Common myeloid progenitor, CD34-positive (primary cell): ENCODE results near the gene AGER.
A peak's percentile ranks its signal among the peaks of the same experiment; 100 is the strongest.

Experiments
- CTCF ChIA-PET: fragments of 350-600 bp; sonication (Branson Sonifier 250); formaldehyde crosslinking; loops from one replicate; lab custom pipeline; 2021; ENCODE audit warnings: antibody characterized with exemption; lab: Charles Lee
- POLR2A ChIA-PET: fragments of 350-600 bp; sonication (Branson Sonifier 250); formaldehyde crosslinking; loops from one replicate; lab custom pipeline; 2021; ENCODE audit warnings: antibody characterized with exemption; lab: Charles Lee
- DNase-seq, 3 donors: peaks; one replicate each; pipeline versions ENCODE4 v3.0.0 to v3.0.0-alpha.2; 2013
- H3K27ac ChIP-seq, 2 experiments: 1 replicate in 1 of 2; 2 replicates in 1 of 2; pipeline ENCODE4 v1.7.0; 2013; ENCODE audit warnings: inconsistent platforms in 2 of 2, low read length in 2 of 2, mild to moderate bottlenecking in 2 of 2, low read depth in 1 of 2, moderate library complexity in 1 of 2; ENCODE audit not compliant: severe bottlenecking in 2 of 2, insufficient read depth in 1 of 2, poor library complexity in 1 of 2
- H3K27me3 ChIP-seq, 5 experiments: replicated peaks in 2 of 5; 1 replicate in 3 of 5; 2 replicates in 2 of 5; pipeline versions ENCODE4 v1.6.1 to v1.7.0; 2013; ENCODE audit warnings: low read length in 4 of 5, mild to moderate bottlenecking in 2 of 5, moderate library complexity in 2 of 5, inconsistent platforms in 1 of 5; ENCODE audit not compliant: insufficient read depth in 5 of 5, control insufficient read depth in 4 of 5
- H3K36me3 ChIP-seq, 4 experiments: 1 replicate in 2 of 4; 2 replicates in 2 of 4; pipeline versions ENCODE4 v1.6.1 to v1.7.0; 2013; ENCODE audit warnings: low read length in 3 of 4, control low read depth in 1 of 4, mild to moderate bottlenecking in 1 of 4; ENCODE audit not compliant: control insufficient read depth in 4 of 4, insufficient read depth in 4 of 4
- H3K4me1 ChIP-seq, 4 experiments: 1 replicate in 3 of 4; 2 replicates in 1 of 4; pipeline versions ENCODE4 v1.6.1 to v1.7.1; 2013; ENCODE audit warnings: low read length in 3 of 4, mild to moderate bottlenecking in 3 of 4, control low read depth in 1 of 4, inconsistent platforms in 1 of 4, moderate library complexity in 1 of 4; ENCODE audit not compliant: control insufficient read depth in 4 of 4, insufficient read depth in 4 of 4; ENCODE audit errors: control extremely low read depth in 1 of 4
- H3K4me3 ChIP-seq, 7 experiments: 1 replicate in 4 of 7; 2 replicates in 3 of 7; pipeline versions ENCODE4 v1.5.1 to v1.7.0; 2013; ENCODE audit warnings: mild to moderate bottlenecking in 7 of 7, low read length in 6 of 7, moderate library complexity in 6 of 7, inconsistent platforms in 2 of 7, low read depth in 2 of 7, control low read depth in 1 of 7; ENCODE audit not compliant: insufficient read depth in 4 of 7, control insufficient read depth in 1 of 7; ENCODE audit errors: extremely low read depth in 1 of 7
- H3K9me3 ChIP-seq, 5 experiments: 1 replicate in 4 of 5; 2 replicates in 1 of 5; pipeline versions ENCODE4 v1.6.1 to v1.7.1; 2013; ENCODE audit warnings: low read length in 4 of 5, mild to moderate bottlenecking in 2 of 5, inconsistent platforms in 1 of 5, low read depth in 1 of 5, moderate library complexity in 1 of 5; ENCODE audit not compliant: control insufficient read depth in 4 of 5, insufficient read depth in 2 of 5; ENCODE audit errors: control extremely low read depth in 1 of 5
- WGBS: methylation state at CpG from one replicate; pipeline ENCODE4 v1.1.5; 2013; ENCODE audit not compliant: insufficient coverage; 5-methylcytosine and 5-hydroxymethylcytosine counted together

Gene AGER

GRCh38 chr6:32182555-32182981 lies 1.5 kb downstream of the AGER start:
- peak overlapping the region in 1 of 2 experiments; percentile 65 for H3K27ac ChIP-seq
- peaks cover 10 to 59% (median 44%) of the 10 kb centered on the region in 4 experiments for H3K36me3 ChIP-seq
- peaks cover 9 to 39% (median 29%) of the 10 kb centered on the region in 4 experiments for H3K4me1 ChIP-seq
- no peaks in the 10 kb centered on the region for H3K9me3 ChIP-seq
- no peak overlapping the region for H3K4me3 ChIP-seq
- CTCF ChIA-PET, result interaction anchor here (1.1 to 2.3 kb wide), 5 partner anchors 8 to 14 kb away, joined by 3 to 10 read pairs (median 5); partner anchors contain the start of gene GPSM3
- 96% methylated on average over 8 of the region's 10 CpGs for WGBS
- H3K27me3 ChIP-seq, result no peaks in the 10 kb centered on the region
- POLR2A ChIA-PET, result interaction anchor here (0.7 kb wide), 1 partner anchor 8 kb away, joined by 3 read pairs; no protein-coding TSS in a partner anchor
- no peak for DNase-seq

DNA sequence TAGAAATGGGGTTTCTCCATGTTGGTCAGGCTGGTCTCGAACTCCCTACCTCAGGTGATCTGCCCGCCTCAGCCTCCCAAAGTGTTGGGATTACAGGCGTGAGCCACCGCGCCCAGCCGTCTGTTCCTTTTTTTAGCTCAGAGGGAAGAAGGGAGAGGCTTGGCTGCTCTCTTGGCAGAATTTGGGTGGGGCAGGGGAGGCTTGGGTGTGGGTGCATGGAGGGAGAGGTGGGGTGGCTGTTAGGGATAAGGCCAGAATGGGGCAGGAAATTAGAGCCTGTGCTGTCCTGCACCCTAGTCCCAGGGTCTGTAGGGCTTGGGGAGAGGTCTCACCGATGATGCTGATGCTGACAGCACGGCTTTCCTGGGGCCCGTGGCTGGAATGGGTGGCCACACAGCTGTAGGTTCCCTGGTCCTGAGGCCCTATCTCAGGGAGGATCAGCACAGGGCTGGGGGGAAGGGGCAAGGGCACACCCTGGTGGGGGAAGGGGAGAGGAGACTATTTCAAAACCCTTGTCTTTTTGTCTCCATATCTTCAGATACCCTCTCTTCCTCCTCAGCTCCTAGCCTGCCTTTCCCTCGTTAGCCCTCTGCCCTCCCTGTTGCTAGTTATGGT lies 2.0 kb downstream of the AGER start:
- Histone ChIP-seq H3K4me1 (peaks cover 10 to 39% (median 29%) of the 10 kb centered on the region in 4 experiments), H3K27ac (peak overlapping the region in 1 of 2 experiments; percentile 65), H3K9me3 (no peaks in the 10 kb centered on the region), H3K4me3 (no peak overlapping the region), H3K27me3 (no peaks in the 10 kb centered on the region), H3K36me3 (peaks cover 10 to 54% (median 40%) of the 10 kb centered on the region in 4 experiments)
- ChIA-PET CTCF (interaction anchor here (0.6 to 2.3 kb wide), 6 partner anchors 9 to 52 kb away, joined by 3 to 10 read pairs (median 4); partner anchors contain the start of gene GPSM3), POLR2A (interaction anchor here (1.1 kb wide), 1 partner anchor 13 kb away, joined by 3 read pairs; no protein-coding TSS in a partner anchor)
- WGBS, result 95% methylated on average over 8 of the region's 10 CpGs
- no peak for DNase-seq

GRCh38 chr6:32181148-32181702 lies 2.8 kb downstream of the AGER start:
- 92% methylated on average over 8 of the region's 15 CpGs for whole genome bisulfite sequencing
- no peaks in the 10 kb centered on the region for H3K27me3 ChIP-seq
- H3K4me1 ChIP-seq, result peaks cover 16 to 39% (median 30%) of the 10 kb centered on the region in 4 experiments
- peaks cover 10 to 46% (median 33%) of the 10 kb centered on the region in 4 experiments for H3K36me3 ChIP-seq
- no peak overlapping the region for H3K4me3 ChIP-seq
- no peak for DNase-seq
- peak overlapping the region in 1 of 2 experiments; percentile 25 for H3K27ac ChIP-seq
- H3K9me3 ChIP-seq, result no peaks in the 10 kb centered on the region
- ChIA-PET CTCF (interaction anchor here (1.4 kb wide), 1 partner anchor 13 kb away, joined by 4 read pairs; no protein-coding TSS in a partner anchor), POLR2A (interaction anchor here (1.1 kb wide), 1 partner anchor 14 kb away, joined by 3 read pairs; no protein-coding TSS in a partner anchor)

GRCh38 chr6:32179766-32180405 lies 4.2 kb downstream of the AGER start:
- H3K27me3 ChIP-seq, result no peaks in the 10 kb centered on the region
- peak overlapping the region in 2 of 7 experiments; percentile 90 to 92 for H3K4me3 ChIP-seq
- CTCF ChIA-PET, result interaction anchor here (1.2 to 2.1 kb wide), 6 partner anchors 9 to 61 kb away, joined by 3 to 13 read pairs (median 6); partner anchors contain the start of gene GPSM3
- no peak overlapping the region for H3K27ac ChIP-seq
- H3K9me3 ChIP-seq, result no peaks in the 10 kb centered on the region
- POLR2A ChIA-PET, result interaction anchor here (1.1 to 1.5 kb wide), 3 partner anchors 9 to 13 kb away, joined by 3 to 6 read pairs (median 5); partner anchors contain the start of genes GPSM3 and PBX2
- WGBS, result 87% methylated on average over 9 of the region's 10 CpGs
- peaks cover 21 to 47% (median 41%) of the 10 kb centered on the region in 4 experiments for H3K4me1 ChIP-seq
- no peak for DNase-seq
- peaks cover 10 to 41% (median 31%) of the 10 kb centered on the region in 4 experiments for H3K36me3 ChIP-seq

- H3K9me3 ChIP-seq, result no peaks in the 10 kb centered on the region
- H3K27ac ChIP-seq, result peak overlapping the region; percentile 88 to 95
- no peak for DNase-seq
- H3K4me1 ChIP-seq, result peaks cover 21 to 56% (median 44%) of the 10 kb centered on the region in 4 experiments
- peak overlapping the region; percentile 70 to 94 (median 90) for H3K4me3 ChIP-seq
- POLR2A ChIA-PET, result interaction anchor here (0.9 to 1.5 kb wide), 4 partner anchors 10 to 221 kb away, joined by 3 to 6 read pairs (median 6); partner anchors contain the start of genes GPSM3 and PBX2
- no peaks in the 10 kb centered on the region for H3K27me3 ChIP-seq
- 5% methylated on average over 13 of the region's 24 CpGs for WGBS
- H3K36me3 ChIP-seq, result peaks cover 5 to 38% (median 28%) of the 10 kb centered on the region in 4 experiments
- CTCF ChIA-PET, result interaction anchor here (0.8 to 2.1 kb wide), 8 partner anchors 8 to 66 kb away, joined by 3 to 13 read pairs (median 4); partner anchors contain the start of gene GPSM3
Measured at GRCh38 chr6:32178547-32179440, 5.3 kb downstream of the AGER start.
